Liver (tissue), 3 donors: Measurements from ENCODE around the gene ZMYND8.

Experiments used
- CTCF ChIP-seq: fragments of 150-350 bp; IDR thresholded peaks from 2 replicates; pipeline ENCODE4 v1.5.1; 2017; ENCODE audit warnings: improper control_type of control experiment, low read depth, low read length; ENCODE audit not compliant: missing input control
- FOXA1 ChIP-seq: IDR thresholded peaks from 2 replicates; pipeline ENCODE4 v1.6.1; 2016; ENCODE audit warnings: antibody characterized with exemption
- HNF4G ChIP-seq: IDR thresholded peaks from 2 replicates; pipeline ENCODE4 v1.6.1; 2016; ENCODE audit warnings: antibody characterized with exemption
- MAX ChIP-seq: IDR thresholded peaks from 2 replicates; pipeline ENCODE4 v1.6.1; 2016; ENCODE audit warnings: antibody characterized with exemption
- RAD21 ChIP-seq, 2 donors: IDR thresholded peaks; 2 replicates each; pipeline ENCODE4 v1.6.1; 2016; ENCODE audit warnings: antibody characterized with exemption in 2 of 2, mild to moderate bottlenecking in 2 of 2
- REST ChIP-seq: IDR thresholded peaks from 2 replicates; pipeline ENCODE4 v1.6.1; 2016; ENCODE audit warnings: antibody characterized with exemption, mild to moderate bottlenecking
- TAF1 ChIP-seq: conservative IDR thresholded peaks from 2 replicates; pipeline ENCODE4 v1.6.1; 2016; ENCODE audit warnings: antibody characterized with exemption, mild to moderate bottlenecking
- YY1 ChIP-seq: IDR thresholded peaks from 2 replicates; pipeline ENCODE4 v1.6.1; 2016; ENCODE audit warnings: antibody characterized with exemption, mild to moderate bottlenecking
- ZBTB33 ChIP-seq: IDR thresholded peaks from 2 replicates; pipeline ENCODE4 v1.6.1; 2016; ENCODE audit warnings: antibody characterized with exemption
- donor health status: healthy.
- donor health status: healthy.

GRCh38 chr20:47290008-47290407 lies 66.5 kb downstream of the ZMYND8 start:
- TF ChIP-seq CTCF (no peak), REST (no peak), YY1 (no peak), FOXA1 (no peak), ZBTB33 (no peak), RAD21 (IDR thresholded peaks at IDR 0.05) (no peak), TAF1 (no peak), MAX (no peak), HNF4G (no peak)
